Left colon (tissue), 2 donors: ENCODE data around the gene MRPL46. TPM values are rescaled to one million over a fixed set of nuclear protein-coding genes. Genes with fewer than 3 reads are reported as not detected.
"Not testable (repeated sequence)": the region's sequence is repeated elsewhere in the genome, so short reads cannot be mapped to it uniquely, and the experiment has no call there.

ENCODE experiments used
- ATAC-seq: fragments of 200-7000 bp; cut with Tn5 transposase; one replicate; pipeline ENCODE4 v1.9.1; 2020; ENCODE audit warnings: mild to moderate bottlenecking, moderate library complexity
- DNase-seq, 2 donors: peaks; one replicate each; pipeline ENCODE4 v3.0.0-alpha.2; 2020
- intact Hi-C, 2 donors: fragments of 100-400 bp; cut with DNase I in 1 of 2; cut with micrococcal nuclease in 1 of 2; formaldehyde crosslinking; loops; one replicate each; pipeline versions ENCODE4 v1.11.2 to v1.14.0; 2022; cut with DNase I, micrococcal nuclease
- total RNA-seq, 2 donors: library from RNA; stranded (reverse); fragmentation: NEBNext Ultra II Directional; extraction: Animal tissue kit (Norgen Biotek cat#: 25700); gene quantifications; one replicate each; pipeline ENCODE4 v1.2.1, GENCODE V29; 2021
- donor health status: DM: no; HTN: no; CAD: no.
- donor health status: DM: yes; HTN: yes; CAD: no.

The MRPL46 gene
- total RNA-seq, 2 donors from 2014 or later = 23.6 to 31.8 TPM

GRCh38 chr15:88484682-88485331 lies 17.6 kb upstream of the MRPL46 start:
- DNase-seq (no peak), ATAC-seq (no peak)
- intact Hi-C loops = no loop called here

- ATAC-seq = no peak
- intact Hi-C loops = no loop called here
- DNase-seq = no peak
These were observed 15.1 kb upstream of the MRPL46 start for GRCh38 chr15:88482263-88482662.

- DNase-seq (no peak), ATAC-seq (no peak)
- intact Hi-C loops = no loop called here
These were observed 13.8 kb upstream of the MRPL46 start for GRCh38 chr15:88480981-88481380.

GRCh38 chr15:88479169-88479568 lies 12.0 kb upstream of the MRPL46 start:
- DNase-seq = no peak
- intact Hi-C loops = loop anchor here in 1 of 2 donors (10.0 kb wide), 1 partner anchor 146 kb away; the partner anchor contains the start of gene AEN

GRCh38 chr15:88477904-88478303 lies 10.7 kb upstream of the MRPL46 start:
- ATAC-seq = no peak
- intact Hi-C loops = loop anchor here in 1 of 2 donors (10.0 kb wide), 1 partner anchor 147 kb away; the partner anchor contains the start of gene AEN
- no peak for DNase-seq

More at GRCh38 chr15:88479169-88479568, 12.0 kb upstream of the MRPL46 start:
- ATAC-seq = no peak

- DNase-seq (no peak), ATAC-seq (no peak)
- intact Hi-C loops = loop anchor here in 1 of 2 donors (10.0 kb wide), 1 partner anchor 148 kb away; the partner anchor contains the start of gene AEN
These were observed 9.9 kb upstream of the MRPL46 start for GRCh38 chr15:88477126-88477525.

- DNase-seq = no peak
- intact Hi-C loops = loop anchor here in 1 of 2 donors (10.0 kb wide), 1 partner anchor 148 kb away; the partner anchor contains the start of gene AEN
- ATAC-seq = peak; percentile 76
These were observed 9.5 kb upstream of the MRPL46 start for GRCh38 chr15:88476635-88477060.

GRCh38 chr15:88473661-88474293 lies 6.6 kb upstream of the MRPL46 start:
- intact Hi-C loops = loop anchor here in 1 of 2 donors (10.0 kb wide), 1 partner anchor 151 kb away; the partner anchor contains the start of gene AEN
- not testable (repeated sequence) for ATAC-seq, DNase-seq

- intact Hi-C loops = loop anchor here in 1 of 2 donors (10.0 kb wide), 1 partner anchor 153 kb away; the partner anchor contains the start of gene AEN
- no peak for DNase-seq
- ATAC-seq = no peak
These were observed 5.0 kb upstream of the MRPL46 start for GRCh38 chr15:88472225-88472624.

- ATAC-seq = peak; percentile 65
- DNase-seq = no peak
- intact Hi-C loops = loop anchor here in 1 of 2 donors (10.0 kb wide), 1 partner anchor 154 kb away; the partner anchor contains the start of gene AEN
These were observed 3.6 kb upstream of the MRPL46 start for GRCh38 chr15:88470625-88471372.

- ATAC-seq = no peak
- intact Hi-C loops = no loop called here
- DNase-seq = no peak
These were observed 2.1 kb upstream of the MRPL46 start for GRCh38 chr15:88469321-88469720.

- ATAC-seq, intact Hi-C loops, DNase-seq: not testable (repeated sequence)
These were observed 1.5 kb upstream of the MRPL46 start for GRCh38 chr15:88468721-88469120.

GRCh38 chr15:88467935-88468528 lies 844 bp upstream of the MRPL46 start:
- ATAC-seq = no peak
- DNase-seq = peak in 1 of 2 donors; percentile 22
- intact Hi-C loops = no loop called here

GRCh38 chr15:88465633-88466224 lies 1.5 kb downstream of the MRPL46 start:
- ATAC-seq (no peak), DNase-seq (no peak)
- intact Hi-C loops = no loop called here

- ATAC-seq = no peak
- intact Hi-C loops = no loop called here
- DNase-seq = no peak
These were observed 3.2 kb downstream of the MRPL46 start for GRCh38 chr15:88463870-88464532.

GRCh38 chr15:88456733-88457132 lies 10.5 kb downstream of the MRPL46 start:
- no peak for ATAC-seq
- intact Hi-C loops = no loop called here
- DNase-seq = no peak

GRCh38 chr15:88454867-88455810 lies 12.0 kb downstream of the MRPL46 start:
- intact Hi-C loops = no loop called here
- ATAC-seq (peak; percentile 98), DNase-seq (peak; percentile 49 to 76)
